ENCODE results near the gene USH2A.

Gene USH2A

GRCh38 chr1:216346526-216346925, 76.7 kb downstream of the USH2A start:
- TF ChIP-seq, protein P1, sequence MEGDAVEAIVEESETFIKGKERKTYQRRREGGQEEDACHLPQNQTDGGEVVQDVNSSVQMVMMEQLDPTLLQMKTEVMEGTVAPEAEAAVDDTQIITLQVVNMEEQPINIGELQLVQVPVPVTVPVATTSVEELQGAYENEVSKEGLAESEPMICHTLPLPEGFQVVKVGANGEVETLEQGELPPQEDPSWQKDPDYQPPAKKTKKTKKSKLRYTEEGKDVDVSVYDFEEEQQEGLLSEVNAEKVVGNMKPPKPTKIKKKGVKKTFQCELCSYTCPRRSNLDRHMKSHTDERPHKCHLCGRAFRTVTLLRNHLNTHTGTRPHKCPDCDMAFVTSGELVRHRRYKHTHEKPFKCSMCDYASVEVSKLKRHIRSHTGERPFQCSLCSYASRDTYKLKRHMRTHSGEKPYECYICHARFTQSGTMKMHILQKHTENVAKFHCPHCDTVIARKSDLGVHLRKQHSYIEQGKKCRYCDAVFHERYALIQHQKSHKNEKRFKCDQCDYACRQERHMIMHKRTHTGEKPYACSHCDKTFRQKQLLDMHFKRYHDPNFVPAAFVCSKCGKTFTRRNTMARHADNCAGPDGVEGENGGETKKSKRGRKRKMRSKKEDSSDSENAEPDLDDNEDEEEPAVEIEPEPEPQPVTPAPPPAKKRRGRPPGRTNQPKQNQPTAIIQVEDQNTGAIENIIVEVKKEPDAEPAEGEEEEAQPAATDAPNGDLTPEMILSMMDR (IDR thresholded peaks at IDR 0.05), result no peak

DNA sequence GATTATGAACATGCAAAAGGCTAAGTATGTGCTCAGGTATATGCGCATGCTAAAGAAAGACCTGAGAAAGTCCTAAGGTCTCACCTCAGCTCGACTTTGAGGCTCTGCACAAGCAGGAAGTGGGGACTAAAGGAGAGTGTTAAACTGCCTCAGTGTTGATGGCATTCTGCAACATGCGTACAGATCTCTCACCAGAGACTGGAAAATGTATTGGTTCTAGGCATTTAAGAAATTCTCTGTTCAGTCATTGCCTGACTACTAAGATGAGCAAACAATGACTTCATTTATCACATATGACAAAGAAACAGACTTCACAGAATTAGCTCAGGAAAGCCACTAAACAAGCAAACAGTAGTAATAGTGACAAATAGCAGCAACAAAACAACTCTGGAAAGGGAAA, 90.8 kb downstream of the USH2A start:
- TF ChIP-seq, protein P1 (IDR thresholded peaks at IDR 0.05), result no peak

- TF ChIP-seq, protein P1 (IDR thresholded peaks at IDR 0.05), result no peak
Observed at GRCh38 chr1:216332003-216332402, 91.2 kb downstream of the USH2A start.

GRCh38 chr1:216331211-216331610, 92.0 kb downstream of the USH2A start:
- TF ChIP-seq, protein P1 (IDR thresholded peaks at IDR 0.05), result no peak

DNA sequence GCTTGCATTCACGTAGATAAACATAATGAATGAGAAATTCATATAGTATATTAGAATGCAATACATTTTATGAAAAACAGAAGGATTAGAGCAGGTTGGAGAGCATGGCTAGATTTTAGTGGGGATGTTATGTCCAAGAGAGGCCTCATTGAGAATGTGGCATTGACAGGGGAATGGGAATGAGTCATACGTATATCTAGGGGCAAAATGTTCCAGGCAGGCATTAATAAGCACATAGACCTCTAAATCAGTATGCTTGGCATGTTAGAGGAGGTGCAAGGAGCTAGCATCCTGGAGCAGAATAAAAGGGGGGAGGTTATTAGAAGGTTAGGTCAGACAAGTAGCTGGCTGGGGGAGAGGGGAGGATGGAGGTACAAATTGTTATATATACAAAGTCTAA, 93.0 kb downstream of the USH2A start:
- TF ChIP-seq, protein P1 (IDR thresholded peaks at IDR 0.05), result no peak

GRCh38 chr1:216325946-216326345, 97.3 kb downstream of the USH2A start:
- TF ChIP-seq, protein P1 (IDR thresholded peaks at IDR 0.05), result no peak

GRCh38 chr1:216325336-216325735, 97.9 kb downstream of the USH2A start:
- TF ChIP-seq, protein P1 (IDR thresholded peaks at IDR 0.05), result no peak

DNA sequence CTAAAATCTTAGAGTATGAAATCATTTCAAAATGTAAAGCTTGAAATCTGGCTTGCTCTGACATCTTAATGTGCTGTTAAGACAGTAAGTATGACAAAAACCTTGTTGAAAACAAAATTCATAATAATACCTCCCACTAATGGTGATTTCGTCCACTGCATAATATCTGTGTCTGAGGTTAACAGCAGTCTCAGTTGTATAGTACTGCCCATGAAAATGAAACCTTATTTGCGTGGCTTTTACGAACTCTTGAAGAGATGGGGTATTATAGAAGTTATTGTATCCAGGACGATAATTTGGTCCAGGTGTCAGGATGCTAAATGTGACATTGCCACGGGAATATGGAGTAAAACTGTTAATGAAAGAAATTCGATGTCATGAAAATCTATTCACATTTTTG, 99.9 kb downstream of the USH2A start:
- TF ChIP-seq, protein P1 (IDR thresholded peaks at IDR 0.05), result no peak

Measured in LNCAP (cell line).